GM23338 (cell line): ENCODE measurements around the gene CAPZB. TPM values are rescaled to one million over a fixed set of nuclear protein-coding genes. Genes with fewer than 3 reads are reported as not detected.

Experiments used
- ATAC-seq: fragments of 200-7000 bp; cut with Tn5 transposase; 3 replicates; pipeline ENCODE4 v1.9.1; 2020
- DNase-seq: peaks from one replicate; pipeline ENCODE4 v3.0.0-alpha.2; 2015; ENCODE audit warnings: low spot score
- H2AFZ ChIP-seq: fragments of 200-600 bp; sonication (generic); 2 replicates; pipeline ENCODE4 v1.8.0; 2016; ENCODE audit warnings: antibody characterized with exemption, mild to moderate bottlenecking, moderate library complexity
- H3F3A ChIP-seq: fragments of 200-600 bp; sonication (generic); replicated peaks from 2 replicates; pipeline ENCODE4 v1.8.0; 2017; ENCODE audit warnings: antibody characterized with exemption, mixed run types, low read depth
- H3K27ac ChIP-seq: fragments of 200-600 bp; sonication (generic); 2 replicates; pipeline ENCODE4 v1.6.1; 2016; ENCODE audit warnings: low read depth
- H3K27me3 ChIP-seq: fragments of 200-600 bp; sonication (generic); 2 replicates; pipeline ENCODE4 v1.8.0; 2016; ENCODE audit warnings: mild to moderate bottlenecking, mixed run types, moderate library complexity; ENCODE audit not compliant: insufficient read depth
- H3K36me3 ChIP-seq: fragments of 200-600 bp; sonication (generic); 2 replicates; pipeline ENCODE4 v1.8.0; 2016; ENCODE audit warnings: mild to moderate bottlenecking; ENCODE audit not compliant: insufficient read depth
- H3K4me1 ChIP-seq: fragments of 200-600 bp; sonication (generic); 2 replicates; pipeline ENCODE4 v1.8.0; 2016; ENCODE audit warnings: mild to moderate bottlenecking, moderate library complexity; ENCODE audit not compliant: insufficient read depth
- H3K4me2 ChIP-seq: fragments of 200-600 bp; sonication (generic); 2 replicates; pipeline ENCODE4 v1.7.1; 2017; ENCODE audit warnings: mixed run types
- H3K4me3 ChIP-seq: fragments of 200-600 bp; sonication (generic); 2 replicates; pipeline ENCODE4 v1.6.1; 2016; ENCODE audit warnings: mixed run types
- H3K79me2 ChIP-seq: fragments of 200-600 bp; sonication (generic); replicated peaks from 2 replicates; pipeline ENCODE4 v1.8.0; 2017; ENCODE audit warnings: mild to moderate bottlenecking; ENCODE audit not compliant: insufficient read depth
- H3K9me2 ChIP-seq: fragments of 200-600 bp; sonication (generic); 2 replicates; pipeline ENCODE4 v1.8.0; 2017; ENCODE audit not compliant: insufficient read depth
- H4K20me1 ChIP-seq: fragments of 200-600 bp; sonication (generic); replicated peaks from 2 replicates; pipeline ENCODE4 v1.8.0; 2017; ENCODE audit warnings: mild to moderate bottlenecking; ENCODE audit not compliant: insufficient read depth
- H3K27ac Mint-ChIP-seq: 2 replicates; pipeline ENCODE4 v1.8.0; 2020; ENCODE audit warnings: inconsistent platforms, mild to moderate bottlenecking, moderate library complexity, mixed read lengths
- H3K27me3 Mint-ChIP-seq: 3 replicates; pipeline ENCODE4 v1.8.0; 2022; ENCODE audit warnings: low read depth, mild to moderate bottlenecking, moderate library complexity, mixed read lengths, inconsistent platforms; ENCODE audit not compliant: insufficient read depth, poor library complexity
- H3K36me3 Mint-ChIP-seq: 3 replicates; pipeline ENCODE4 v1.8.0; 2021; ENCODE audit warnings: low read depth, mild to moderate bottlenecking, inconsistent platforms, moderate library complexity, mixed read lengths
- H3K4me1 Mint-ChIP-seq: 3 replicates; pipeline ENCODE4 v1.8.0; 2020; ENCODE audit warnings: mild to moderate bottlenecking, inconsistent platforms, mixed read lengths
- H3K4me3 Mint-ChIP-seq: 3 replicates; pipeline ENCODE4 v1.8.0; 2021; ENCODE audit warnings: moderate library complexity, mild to moderate bottlenecking, inconsistent platforms, mixed read lengths
- H3K9me3 Mint-ChIP-seq: 3 replicates; pipeline ENCODE4 v1.8.0; 2020; ENCODE audit warnings: moderate library complexity, mild to moderate bottlenecking, inconsistent platforms, mixed read lengths
- CREB1 ChIP-seq: fragments of 250-450 bp; sonication (Bioruptor Pico); IDR thresholded peaks from 2 replicates; pipeline ENCODE4 v1.5.0; 2020; ENCODE audit warnings: low read depth, mild to moderate bottlenecking, moderate library complexity
- EZH2 ChIP-seq: fragments of 200-600 bp; sonication (generic); IDR thresholded peaks from one replicate; pipeline ENCODE4 v1.8.0; 2017; ENCODE audit warnings: antibody characterized with exemption, mild to moderate bottlenecking, low read depth; ENCODE audit not compliant: unreplicated experiment
- EZH2phosphoT487 ChIP-seq: fragments of 200-600 bp; sonication (generic); IDR thresholded peaks from one replicate; pipeline ENCODE4 v1.8.1; 2018; ENCODE audit warnings: antibody characterized with exemption; ENCODE audit not compliant: unreplicated experiment
- NANOG ChIP-seq: IDR thresholded peaks from 2 replicates; pipeline ENCODE4 v1.6.1; 2016; ENCODE audit warnings: antibody characterized with exemption, borderline replicate concordance
- POLR2AphosphoS5 ChIP-seq: IDR thresholded peaks from 2 replicates; pipeline ENCODE4 v1.6.1; 2016; ENCODE audit warnings: antibody characterized with exemption, low read depth
- REST ChIP-seq: IDR thresholded peaks from one replicate; pipeline ENCODE4 v1.6.1; 2018; ENCODE audit warnings: antibody characterized with exemption; ENCODE audit not compliant: unreplicated experiment
- STAT1 ChIP-seq: IDR thresholded peaks from one replicate; pipeline ENCODE4 v1.6.1; 2016; ENCODE audit warnings: antibody characterized with exemption; ENCODE audit not compliant: unreplicated experiment
- ZNF114 ChIP-seq: fragments of 250-450 bp; sonication (Bioruptor Pico); IDR thresholded peaks from 2 replicates; pipeline ENCODE4 v1.5.0; 2020; ENCODE audit warnings: mild to moderate bottlenecking, moderate library complexity
- ZNF331 ChIP-seq: fragments of 250-450 bp; sonication (Bioruptor Pico); IDR thresholded peaks from 2 replicates; pipeline ENCODE4 v1.5.0; 2020; ENCODE audit warnings: low read depth, mild to moderate bottlenecking, moderate library complexity
- ZNF462 ChIP-seq: fragments of 250-450 bp; sonication (Bioruptor Pico); IDR thresholded peaks from 2 replicates; pipeline ENCODE4 v1.5.0; 2020; ENCODE audit warnings: mild to moderate bottlenecking, moderate library complexity
- polyA plus RNA-seq: library from polyadenylated mRNA; unstranded; fragments of >200 nt; fragmentation: Nextera tagmentation; extraction: Ambion mirVana; gene quantifications from 2 replicates; pipeline ENCODE4 v1.2.1, GENCODE V29; 2016
- total RNA-seq: library from RNA; depleted of rRNA; stranded (reverse); fragments of >200 nt; shearing (Covaris generic); gene quantifications from 2 replicates; pipeline ENCODE4 v1.2.3, GENCODE V29; 2014

The CAPZB gene
- total and polyA plus RNA-seq, 2 experiments from 2014 or later, result 195 to 348 TPM

- Mint-ChIP-seq H3K27ac (no peak overlapping the region), H3K9me3 (no peaks in the 10 kb centered on the region), H3K4me3 (no peak overlapping the region), H3K27me3 (peaks cover 4% of the 10 kb centered on the region), H3K4me1 (peaks cover 48% of the 10 kb centered on the region), H3K36me3 (peaks cover 31% of the 10 kb centered on the region)
- Histone ChIP-seq H3K9me2 (no peaks in the 10 kb centered on the region), H3F3A (no peaks in the 10 kb centered on the region), H3K4me2 (no peak overlapping the region), H3K79me2 (peaks cover 99% of the 10 kb centered on the region), H3K36me3 (peaks cover 7% of the 10 kb centered on the region; the same call in 1 of the 2 replicates), H4K20me1 (peaks cover 66% of the 10 kb centered on the region), H3K27me3 (no peaks in the 10 kb centered on the region), H2AFZ (no peak overlapping the region), H3K4me3 (no peak overlapping the region), H3K4me1 (peaks cover 12% of the 10 kb centered on the region; the same call in 1 of the 2 replicates), H3K27ac (no peak overlapping the region)
- no peak for ATAC-seq
- no peak for TF ChIP-seq POLR2AphosphoS5
- no peak for TF ChIP-seq ZNF462 (CRISPR knock-in tag)
- no peak for TF ChIP-seq ZNF331 (CRISPR knock-in tag)
- TF ChIP-seq STAT1, result no peak
- TF ChIP-seq CREB1 (CRISPR knock-in tag), result no peak
- no peak for TF ChIP-seq EZH2
- TF ChIP-seq EZH2phosphoT487, result no peak
- TF ChIP-seq ZNF114, result no peak
- TF ChIP-seq NANOG, result no peak
- TF ChIP-seq REST, result no peak
- DNase-seq, result no peak
Observed at GRCh38 chr1:19416145-19416544, 69.2 kb downstream of the CAPZB start.
